Upper lobe of right lung (tissue), 1 donor: ENCODE results near the gene PEPD. TPM values are rescaled to one million over a fixed set of nuclear protein-coding genes. Genes with fewer than 3 reads are reported as not detected.
A peak's percentile ranks its signal among the peaks of the same experiment; 100 is the strongest.

Experiments
- ATAC-seq: fragments of 200-7000 bp; cut with Tn5 transposase; one replicate; pipeline ENCODE4 v1.9.1; 2020; ENCODE audit warnings: mild to moderate bottlenecking, moderate library complexity
- DNase-seq: peaks from one replicate; pipeline ENCODE4 v3.0.0-alpha.2; 2020
- H3K27ac ChIP-seq: fragments of 200-600 bp; one replicate; pipeline ENCODE4 v1.8.0; 2022
- H3K27me3 ChIP-seq: fragments of 200-600 bp; one replicate; pipeline ENCODE4 v1.8.0; 2022; ENCODE audit warnings: mild to moderate bottlenecking
- H3K36me3 ChIP-seq: fragments of 200-600 bp; one replicate; pipeline ENCODE4 v1.8.0; 2022
- H3K4me1 ChIP-seq: fragments of 200-600 bp; one replicate; pipeline ENCODE4 v1.8.0; 2022
- H3K4me3 ChIP-seq: fragments of 200-600 bp; one replicate; pipeline ENCODE4 v1.8.0; 2022; ENCODE audit warnings: mild to moderate bottlenecking
- H3K9me3 ChIP-seq: fragments of 200-600 bp; one replicate; pipeline ENCODE4 v1.8.0; 2022
- CTCF ChIP-seq: fragments of 200-600 bp; IDR thresholded peaks from one replicate; pipeline ENCODE4 v1.8.0; 2022; ENCODE audit warnings: antibody characterized with exemption
- intact Hi-C: fragments of 100-400 bp; cut with DNase I; formaldehyde crosslinking; loops from one replicate; pipeline ENCODE4 v1.11.0; 2022
- total RNA-seq: library from RNA; stranded (reverse); fragmentation: NEBNext Ultra II Directional; extraction: Animal tissue kit (Norgen Biotek cat#: 25700); gene quantifications from one replicate; pipeline ENCODE4 v1.2.1, GENCODE V29; 2021
- donor health status: DM: no; HTN: yes; CAD: no; lungs with severe emphysema.

The PEPD gene
- total RNA-seq, 1 donor from 2014 or later = 78.4 TPM

- H3K4me3 ChIP-seq = no peak overlapping the region
- H3K36me3 ChIP-seq = no peaks in the 10 kb centered on the region
- H3K4me1 ChIP-seq = no peaks in the 10 kb centered on the region
- H3K9me3 ChIP-seq = no peaks in the 10 kb centered on the region
- intact Hi-C loops = loop anchor here (5.0 kb wide), 1 partner anchor 340 kb away; no protein-coding TSS in a partner anchor
- H3K27ac ChIP-seq = no peak overlapping the region
- ATAC-seq (no peak), DNase-seq (peak; percentile 32)
- no peak for TF ChIP-seq CTCF
- H3K27me3 ChIP-seq = no peaks in the 10 kb centered on the region
These were observed 89.0 kb downstream of the PEPD start for GRCh38 chr19:33432446-33433170.

- ATAC-seq (no peak), DNase-seq (no peak)
- Histone ChIP-seq H3K4me3 (no peak overlapping the region), H3K9me3 (no peaks in the 10 kb centered on the region), H3K27ac (no peak overlapping the region), H3K27me3 (no peaks in the 10 kb centered on the region), H3K36me3 (no peaks in the 10 kb centered on the region), H3K4me1 (no peaks in the 10 kb centered on the region)
- TF ChIP-seq CTCF = no peak
- intact Hi-C loops = loop anchor here (5.0 kb wide), 1 partner anchor 340 kb away; no protein-coding TSS in a partner anchor
These were observed 89.6 kb downstream of the PEPD start for GRCh38 chr19:33432015-33432414.

- ATAC-seq (peak; percentile 80), DNase-seq (peak; percentile 83)
- H3K9me3 ChIP-seq = no peaks in the 10 kb centered on the region
- no peak overlapping the region for H3K27ac ChIP-seq
- TF ChIP-seq CTCF = peak; percentile 75
- H3K36me3 ChIP-seq = no peaks in the 10 kb centered on the region
- no peak overlapping the region for H3K4me3 ChIP-seq
- H3K27me3 ChIP-seq = no peaks in the 10 kb centered on the region
- H3K4me1 ChIP-seq = no peaks in the 10 kb centered on the region
- intact Hi-C loops = loop anchor here (5.0 kb wide), 1 partner anchor 342 kb away; no protein-coding TSS in a partner anchor
These were observed 90.8 kb downstream of the PEPD start for GRCh38 chr19:33430674-33431277.

- no peak for ATAC-seq
- H3K36me3 ChIP-seq = no peaks in the 10 kb centered on the region
- H3K27ac ChIP-seq = no peak overlapping the region
- no peaks in the 10 kb centered on the region for H3K27me3 ChIP-seq
- peak; percentile 50 for DNase-seq
- no peaks in the 10 kb centered on the region for H3K9me3 ChIP-seq
- no peak overlapping the region for H3K4me3 ChIP-seq
- intact Hi-C loops = loop anchor here (5.0 kb wide), 1 partner anchor 342 kb away; no protein-coding TSS in a partner anchor
- H3K4me1 ChIP-seq = no peaks in the 10 kb centered on the region
- TF ChIP-seq CTCF = no peak
These were observed 91.5 kb downstream of the PEPD start for GRCh38 chr19:33429891-33430673.

- no peaks in the 10 kb centered on the region for H3K4me1 ChIP-seq
- no peak for TF ChIP-seq CTCF
- no peak overlapping the region for H3K27ac ChIP-seq
- H3K36me3 ChIP-seq = no peaks in the 10 kb centered on the region
- H3K4me3 ChIP-seq = no peak overlapping the region
- intact Hi-C loops = no loop called here
- DNase-seq = peak; percentile 36
- no peaks in the 10 kb centered on the region for H3K9me3 ChIP-seq
- H3K27me3 ChIP-seq = no peaks in the 10 kb centered on the region
- no peak for ATAC-seq
These were observed 92.9 kb downstream of the PEPD start for GRCh38 chr19:33428627-33429125.
